Heart right ventricle (tissue), 16 donors: Measurements from ENCODE around the gene SLC1A7. TPM values are rescaled to one million over a fixed set of nuclear protein-coding genes. Genes with fewer than 3 reads are reported as not detected.
A peak's percentile ranks its signal among the peaks of the same experiment; 100 is the strongest.

ENCODE experiments used
- ATAC-seq, 8 donors: fragments of 200-7000 bp; cut with Tn5 transposase; one replicate each; pipeline ENCODE4 v1.9.1; 2020; ENCODE audit warnings: mild to moderate bottlenecking in 8 of 8, moderate library complexity in 8 of 8, moderate number of reproducible peaks in 1 of 8
- DNase-seq, 2 donors: peaks; one replicate each; pipeline ENCODE4 v3.0.0-alpha.2; 2020
- H3K27ac ChIP-seq, 10 donors: fragments of 200-600 bp; sonication (generic) in 2 of 10; one replicate each; pipeline versions ENCODE4 v1.5.0 to v1.8.0; 2020 to 2022; ENCODE audit warnings: mild to moderate bottlenecking in 3 of 10
- H3K27me3 ChIP-seq, 7 donors: fragments of 200-600 bp; one replicate each; pipeline ENCODE4 v1.8.0; 2021 to 2022; ENCODE audit warnings: mild to moderate bottlenecking in 2 of 7
- H3K36me3 ChIP-seq, 9 donors: fragments of 200-600 bp; sonication (generic) in 1 of 9; one replicate each; pipeline versions ENCODE4 v1.5.0 to v1.8.0; 2020 to 2022; ENCODE audit warnings: mild to moderate bottlenecking in 2 of 9
- H3K4me1 ChIP-seq, 9 donors: fragments of 200-600 bp; sonication (generic) in 1 of 9; one replicate each; pipeline versions ENCODE4 v1.5.0 to v1.8.0; 2020 to 2022; ENCODE audit warnings: mild to moderate bottlenecking in 4 of 9
- H3K4me3 ChIP-seq, 10 donors: fragments of 200-600 bp; sonication (generic) in 2 of 10; one replicate each; pipeline versions ENCODE4 v1.5.0 to v1.8.0; 2020 to 2022; ENCODE audit warnings: mild to moderate bottlenecking in 7 of 10, moderate library complexity in 2 of 10
- H3K9me3 ChIP-seq, 11 donors: fragments of 200-600 bp in 10 of 11; sonication (generic) in 2 of 11; one replicate each; pipeline versions ENCODE4 v1.5.0 to v1.8.0; 2013 to 2022; ENCODE audit warnings: mild to moderate bottlenecking in 2 of 11, control low read depth in 1 of 11, moderate library complexity in 1 of 11
- WGBS, 2 donors: extraction: QIAGEN DNeasy Blood & Tissue Kit; methylation state at CpG; one replicate each; pipeline ENCODE4 v1.1.7; 2013; ENCODE audit warnings: inconsistent platforms in 1 of 2; 5-methylcytosine and 5-hydroxymethylcytosine counted together
- intact Hi-C, 10 donors: fragments of 100-400 bp; cut with DNase I; formaldehyde crosslinking; loops; one replicate each; pipeline versions ENCODE4 v1.11.1 to v1.14.2; 2022
- polyA plus RNA-seq, 2 donors: library from polyadenylated mRNA; stranded (reverse); fragments of 200-250 nt; gene quantifications; one replicate each; pipeline ENCODE4 v1.2.3, GENCODE V29; 2013
- total RNA-seq, 10 donors: library from RNA; stranded (reverse); fragmentation: NEBNext Ultra II Directional in 3 of 10; extraction: Animal tissue kit (Norgen Biotek cat#: 25700) in 3 of 10; gene quantifications; one replicate each; pipeline versions ENCODE4 v1.2.1 to v1.2.4, GENCODE V29; 2021 to 2023
- TF ChIP-seq, protein P1 (sequence below), 9 donors: fragments of 200-600 bp; sonication (generic) in 2 of 9; IDR thresholded peaks; one replicate each; pipeline versions ENCODE4 v1.5.0 to v1.8.0; 2021 to 2022; ENCODE audit warnings: antibody characterized with exemption in 9 of 9, mild to moderate bottlenecking in 5 of 9, moderate library complexity in 1 of 9
- donor health status: Arrhythmogenic right ventricular cardiomyopathy.
- donor health status: ischemic (EF 13 %, LVEDD 7.1; RV severe dilation, severe dysfunction).
- donor health status: healthy with polysubstance abuse.
- donor health status: DM: no; HTN: yes; CAD: no.
- donor health status: DM: no; HTN: no; CAD: no.
- donor health status: ischemic (EF 25% LVEDD 6.9; RV normal size, moderate dysfunction).
- donor health status: ischemic (EF 25% LVEDD 5.7; RV mildly dilated, moderate dysfunction).
- donor health status: healthy.
- donor health status: DM: yes; HTN: yes; CAD: no.
- donor health status: Ischemic cardiomyopathy.
- donor health status: ischemic (EF 35%, LVEDD 5.7; RV mildly dilated, moderate dysfunction).
- donor health status: nonischemic (EF 11% LVEDD 7.7; RV severe dilation, severe dysfunction).
- donor health status: DM: yes; HTN: yes; CAD: no.
- donor health status: PGD.
- donor health status: ischemic (EF 29% LVEDD 5.4; RV normal size, mild dysfunction).
- donor health status: nonischemic (EF 23%, LVEDD 6.1; RV moderate dilation, normal function).

Gene SLC1A7
- total and polyA plus RNA-seq, 12 donors, result 0.04 to 2.0 (median 0.42) TPM

DNA sequence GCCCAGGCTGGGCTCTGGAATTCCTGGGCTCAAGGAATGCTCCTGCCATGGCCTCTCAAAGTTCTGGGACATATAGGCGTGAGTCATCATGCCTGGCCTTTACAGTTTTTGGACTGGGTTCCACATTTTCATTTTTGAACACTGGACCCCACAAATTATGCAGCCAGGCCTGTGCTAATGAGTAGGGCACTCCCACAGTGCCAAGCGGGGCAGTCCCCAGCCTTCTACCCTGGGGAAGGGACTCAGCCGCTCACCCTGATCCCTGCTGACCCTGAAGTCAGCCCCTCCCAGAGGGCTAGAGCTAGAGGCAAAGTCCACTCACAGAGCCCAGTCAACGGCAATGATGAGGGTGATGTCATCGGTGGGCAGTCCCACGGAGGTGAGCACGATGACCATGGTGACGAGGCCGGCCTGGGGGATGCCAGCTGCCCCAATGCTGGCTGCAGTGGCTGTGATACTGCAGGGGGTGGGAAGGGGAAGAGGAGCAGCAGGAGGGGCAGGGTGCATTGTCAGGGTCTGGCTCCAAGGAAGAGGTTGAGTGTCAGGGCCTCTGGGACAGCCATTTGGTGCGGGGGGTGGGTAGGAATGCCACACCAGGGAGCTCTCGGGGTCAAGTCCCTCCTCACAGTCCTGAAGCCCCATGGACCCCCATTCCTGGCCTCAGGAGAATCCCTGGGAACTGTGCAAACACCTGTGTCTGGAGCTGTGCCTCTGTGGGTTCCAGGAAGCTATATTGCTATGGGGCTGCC is 52.8 kb downstream of the SLC1A7 start:
- Histone ChIP-seq H3K4me3 (peak overlapping the region in 3 of 10 donors; percentile 10 to 38 (median 27)), H3K9me3 (no peaks in the 10 kb centered on the region), H3K4me1 (peaks cover 7 to 47% (median 27%) of the 10 kb centered on the region in 9 donors), H3K36me3 (peaks cover 0 to 7% (median 0%) of the 10 kb centered on the region in 9 donors), H3K27ac (peak overlapping the region in 1 of 10 donors; percentile 70), H3K27me3 (no peaks in the 10 kb centered on the region)
- ATAC-seq (no peak), DNase-seq (no peak)
- WGBS, 2 donors, result 88 to 91% methylated on average over 11 of the region's 11 CpGs
- TF ChIP-seq, protein P1, sequence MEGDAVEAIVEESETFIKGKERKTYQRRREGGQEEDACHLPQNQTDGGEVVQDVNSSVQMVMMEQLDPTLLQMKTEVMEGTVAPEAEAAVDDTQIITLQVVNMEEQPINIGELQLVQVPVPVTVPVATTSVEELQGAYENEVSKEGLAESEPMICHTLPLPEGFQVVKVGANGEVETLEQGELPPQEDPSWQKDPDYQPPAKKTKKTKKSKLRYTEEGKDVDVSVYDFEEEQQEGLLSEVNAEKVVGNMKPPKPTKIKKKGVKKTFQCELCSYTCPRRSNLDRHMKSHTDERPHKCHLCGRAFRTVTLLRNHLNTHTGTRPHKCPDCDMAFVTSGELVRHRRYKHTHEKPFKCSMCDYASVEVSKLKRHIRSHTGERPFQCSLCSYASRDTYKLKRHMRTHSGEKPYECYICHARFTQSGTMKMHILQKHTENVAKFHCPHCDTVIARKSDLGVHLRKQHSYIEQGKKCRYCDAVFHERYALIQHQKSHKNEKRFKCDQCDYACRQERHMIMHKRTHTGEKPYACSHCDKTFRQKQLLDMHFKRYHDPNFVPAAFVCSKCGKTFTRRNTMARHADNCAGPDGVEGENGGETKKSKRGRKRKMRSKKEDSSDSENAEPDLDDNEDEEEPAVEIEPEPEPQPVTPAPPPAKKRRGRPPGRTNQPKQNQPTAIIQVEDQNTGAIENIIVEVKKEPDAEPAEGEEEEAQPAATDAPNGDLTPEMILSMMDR (IDR thresholded peaks at IDR 0.05), result no peak
- intact Hi-C loops, result no loop called here

DNA sequence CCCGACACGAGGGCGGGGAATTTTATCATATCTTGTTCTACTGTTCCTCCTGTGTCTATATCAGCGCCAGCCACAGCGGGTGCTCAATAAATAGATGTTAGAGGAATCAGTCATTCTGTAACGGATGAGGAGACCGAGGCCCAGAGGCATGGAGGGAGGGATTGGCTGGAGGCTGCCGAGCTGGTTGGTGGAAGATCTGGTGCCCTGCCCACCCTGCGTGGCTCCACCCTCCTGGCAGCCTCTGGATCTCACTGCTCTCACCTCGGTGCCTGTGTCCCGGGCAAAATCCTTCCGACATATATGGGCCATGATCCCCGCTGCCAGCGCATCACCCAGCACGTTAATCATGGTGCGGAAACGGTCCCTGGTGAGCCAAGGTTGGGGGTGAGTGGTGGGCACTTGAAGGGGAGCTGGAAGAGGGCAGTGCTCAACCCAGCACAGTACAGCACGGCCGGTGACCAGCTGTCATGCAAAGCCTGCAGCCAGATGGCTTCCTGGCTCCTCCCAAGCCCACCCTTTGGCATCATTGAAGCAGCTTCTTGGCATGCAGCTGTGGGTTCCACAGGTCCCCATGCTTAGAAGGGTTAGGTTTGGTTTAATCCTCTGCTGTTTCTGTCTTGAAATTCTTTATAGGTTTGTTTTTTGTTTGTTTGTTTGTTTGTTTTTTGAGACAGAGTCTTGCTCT is 53.7 kb downstream of the SLC1A7 start:
- Histone ChIP-seq H3K27ac (peak overlapping the region in 1 of 10 donors; percentile 31), H3K4me1 (peaks cover 5 to 41% (median 20%) of the 10 kb centered on the region in 9 donors), H3K36me3 (peaks cover 0 to 13% (median 0%) of the 10 kb centered on the region in 9 donors), H3K4me3 (no peak overlapping the region), H3K27me3 (no peaks in the 10 kb centered on the region), H3K9me3 (no peaks in the 10 kb centered on the region)
- TF ChIP-seq, protein P1 (IDR thresholded peaks at IDR 0.05), result no peak
- intact Hi-C loops, result no loop called here
- DNase-seq, result no peak
- 86% methylated on average over 19 of the region's 19 CpGs for WGBS, 2 donors
- ATAC-seq, result no peak

DNA sequence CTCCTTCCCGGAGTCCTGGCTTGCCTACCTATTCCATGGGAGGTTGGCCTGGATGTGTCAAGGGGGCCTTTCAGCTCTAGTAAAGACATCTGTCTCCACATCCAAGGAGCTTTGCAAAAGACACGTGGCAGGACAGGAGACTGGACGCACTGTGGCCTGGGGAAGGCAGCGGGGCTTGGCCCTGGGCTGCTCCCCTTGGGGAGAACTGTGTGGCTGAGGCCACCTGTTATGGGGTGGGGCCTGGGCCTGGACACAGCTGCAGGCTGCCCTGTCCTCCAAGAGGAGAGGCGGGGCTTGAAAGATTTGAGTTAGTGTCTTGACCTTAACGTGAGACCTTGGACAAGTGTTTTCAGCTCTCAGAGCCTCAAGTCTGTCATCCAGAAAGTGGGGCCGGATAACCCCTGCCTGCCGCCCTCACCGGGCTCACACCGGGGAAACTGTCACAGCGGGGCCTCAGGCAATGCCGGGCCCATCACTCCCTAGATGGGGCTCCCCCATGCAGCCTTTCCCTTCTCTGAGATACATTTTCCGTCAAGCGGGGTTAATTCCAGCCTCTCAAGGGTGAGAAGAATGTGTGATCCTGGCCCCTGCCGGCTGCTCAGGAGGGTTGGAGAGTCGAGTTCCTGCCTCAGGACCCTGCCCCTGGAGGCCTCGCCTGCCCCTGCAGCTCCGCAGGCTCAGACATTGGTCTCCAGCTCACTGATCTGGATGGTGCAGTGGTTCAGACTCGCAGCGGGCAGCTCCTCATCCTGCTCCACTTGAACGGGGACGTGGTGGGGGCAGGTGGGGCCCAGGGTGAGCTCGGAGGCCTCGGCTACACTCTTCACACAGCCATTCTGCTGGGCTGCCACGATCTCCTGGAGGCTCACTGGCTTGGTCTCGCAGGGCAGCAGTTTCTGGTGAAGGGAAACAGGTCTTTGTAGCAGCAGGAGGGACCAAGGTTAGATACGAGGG is 54.8 kb downstream of the SLC1A7 start:
- DNase-seq (peak in 1 of 2 donors; percentile 21), ATAC-seq (peak in 4 of 8 donors; percentile 16 to 50 (median 26))
- H3K36me3 ChIP-seq, result peaks cover 0 to 23% (median 0%) of the 10 kb centered on the region in 9 donors
- TF ChIP-seq, protein P1 (IDR thresholded peaks at IDR 0.05), result no peak
- no peaks in the 10 kb centered on the region for H3K9me3 ChIP-seq
- intact Hi-C loops, result no loop called here
- no peaks in the 10 kb centered on the region for H3K27me3 ChIP-seq
- WGBS, 2 donors, result 87 to 90% methylated on average over 27 of the region's 27 CpGs
- peaks cover 5 to 39% (median 25%) of the 10 kb centered on the region in 9 donors for H3K4me1 ChIP-seq
- peak overlapping the region in 3 of 10 donors; percentile 28 to 62 (median 47) for H3K27ac ChIP-seq
- H3K4me3 ChIP-seq, result no peak overlapping the region
